K562 (cell line): ENCODE data around the gene SHBG. TPM values are rescaled to one million over a fixed set of nuclear protein-coding genes. Genes with fewer than 3 reads are reported as not detected.
"Not testable (repeated sequence)": the region's sequence is repeated elsewhere in the genome, so short reads cannot be mapped to it uniquely, and the experiment has no call there.

Source experiments
- ATAC-seq: fragments of 200-7000 bp; cut with Tn5 transposase; 3 replicates; pipeline ENCODE4 v1.9.1; 2020; ENCODE audit warnings: moderate library complexity
- BruUV-seq: library from RNA; stranded (reverse); fragments of 400-500 nt; replicated peaks from 2 replicates; lab custom pipeline; 2021; lab: Mats Ljungman, UMichigan
- CTCF ChIA-PET: fragments of 300-600 bp; formaldehyde crosslinking; extraction: SDS; loops from one replicate; lab custom pipeline; 2021; ENCODE audit warnings: low intra/inter-chr PET ratio; lab: Yijun Ruan, JAX
- POLR2A ChIA-PET: fragments of 300-600, 350-650 bp; sonication (Branson Sonifier 250); formaldehyde crosslinking; extraction: SDS; loops from one replicate; lab custom pipeline; 2021; ENCODE audit warnings: antibody characterized with exemption, inconsistent platforms; lab: Yijun Ruan, JAX
- DNase-seq, 4 experiments: peaks; one replicate each; pipeline versions ENCODE4 v3.0.0 to v3.0.0-alpha.2; 2011 to 2018; ENCODE audit warnings: low spot score in 3 of 4, mixed read lengths in 3 of 4; ENCODE audit errors: extremely low read depth in 1 of 4
- FAIRE-seq: peaks from 2 replicates; lab custom pipeline; 2011; peaks lifted over from hg19 to GRCh38; lab: Jason Lieb, UNC
- H2AFZ ChIP-seq: 2 replicates; pipeline ENCODE4 v1.6.0; 2011; ENCODE audit warnings: low read depth, low read length, control low read depth, inconsistent platforms
- H3K27ac ChIP-seq: fragments of 200-600 bp; 3 replicates; pipeline ENCODE4 v1.8.0; 2011; ENCODE audit warnings: low read depth, mild to moderate bottlenecking, control low read depth, inconsistent platforms, low read length, moderate library complexity, mixed read lengths; ENCODE audit errors: extremely low read depth
- H3K27me3 ChIP-seq, 2 experiments: fragments of 300-600 bp in 1 of 2; 2 replicates in 1 of 2; 3 replicates in 1 of 2; pipeline versions ENCODE4 v1.6.0 to v1.8.0; 2011; ENCODE audit warnings: inconsistent platforms in 2 of 2, low read length in 2 of 2, mild to moderate bottlenecking in 1 of 2, mixed read lengths in 1 of 2, moderate library complexity in 1 of 2; ENCODE audit not compliant: control insufficient read depth in 2 of 2, insufficient read depth in 2 of 2
- H3K36me3 ChIP-seq: fragments of 300-600 bp; 3 replicates; pipeline ENCODE4 v1.8.0; 2011; ENCODE audit warnings: mild to moderate bottlenecking, low read length, inconsistent platforms; ENCODE audit not compliant: control insufficient read depth, insufficient read depth
- H3K4me1 ChIP-seq, 2 experiments: fragments of 200-600 bp in 1 of 2; replicated peaks in 1 of 2; 2 replicates in 1 of 2; 3 replicates in 1 of 2; pipeline versions ENCODE4 v1.5.1 to v1.8.0; 2011; ENCODE audit warnings: inconsistent platforms in 2 of 2, low read length in 2 of 2, mild to moderate bottlenecking in 1 of 2, mixed read lengths in 1 of 2, moderate library complexity in 1 of 2; ENCODE audit not compliant: control insufficient read depth in 2 of 2, insufficient read depth in 2 of 2
- H3K4me2 ChIP-seq: 2 replicates; pipeline ENCODE4 v1.6.1; 2011; ENCODE audit warnings: low read length, control low read depth, inconsistent platforms, mixed read lengths; ENCODE audit not compliant: insufficient read depth
- H3K4me3 ChIP-seq: fragments of 200-600 bp; sonication (generic), shearing (Covaris generic); 2 replicates; pipeline ENCODE4 v1.5.1; 2016; ENCODE audit warnings: control low read depth, inconsistent platforms
- H3K79me2 ChIP-seq: fragments of 200-600 bp; 3 replicates; pipeline ENCODE4 v1.8.0; 2011; ENCODE audit warnings: low read length, inconsistent platforms; ENCODE audit not compliant: control insufficient read depth, insufficient read depth
- H3K9ac ChIP-seq, 2 experiments: 2 replicates each; pipeline versions ENCODE4 v1.6.0 to v1.6.1; 2011; ENCODE audit warnings: low read depth in 2 of 2, low read length in 2 of 2, control low read depth in 1 of 2, inconsistent platforms in 1 of 2, mild to moderate bottlenecking in 1 of 2, mixed read lengths in 1 of 2; ENCODE audit not compliant: insufficient read depth in 1 of 2
- H3K9me1 ChIP-seq: one replicate; pipeline ENCODE4 v1.6.0; 2011; ENCODE audit warnings: inconsistent platforms, mild to moderate bottlenecking, low read length, moderate library complexity; ENCODE audit not compliant: control insufficient read depth, insufficient read depth
- H3K9me3 ChIP-seq: replicated peaks from 2 replicates; pipeline ENCODE4 v1.5.1; 2011; ENCODE audit warnings: low read depth, low read length, inconsistent platforms; ENCODE audit not compliant: control insufficient read depth, insufficient read depth
- H4K20me1 ChIP-seq: replicated peaks from 2 replicates; pipeline ENCODE4 v1.6.1; 2011; ENCODE audit warnings: low read length, inconsistent platforms, mixed read lengths; ENCODE audit not compliant: control insufficient read depth, insufficient read depth
- LCOR ChIP-seq: sonication (generic); formaldehyde crosslinking; IDR thresholded peaks from 2 replicates; pipeline ENCODE4 v1.8.0; 2022; ENCODE audit warnings: mild to moderate bottlenecking, missing genetic modification reagents
- MBD2 ChIP-seq: sonication (generic); IDR thresholded peaks from 2 replicates; pipeline ENCODE4 v1.6.1; 2016; ENCODE audit warnings: low read depth, borderline replicate concordance
- NFIC ChIP-seq: fragments of 450-650 bp; IDR thresholded peaks from 2 replicates; pipeline ENCODE4 v1.6.1; 2017; ENCODE audit warnings: mild to moderate bottlenecking, inconsistent platforms
- PHB2 ChIP-seq: fragments of 450-650 bp; IDR thresholded peaks from 2 replicates; pipeline ENCODE4 v1.6.1; 2017; ENCODE audit warnings: low read depth
- STAG1 ChIP-seq: sonication (generic); formaldehyde crosslinking; IDR thresholded peaks from 2 replicates; pipeline ENCODE4 v1.5.0; 2020; ENCODE audit warnings: missing genetic modification reagents, borderline replicate concordance
- ZHX1 ChIP-seq: fragments of 150-350 bp; conservative IDR thresholded peaks from 2 replicates; pipeline ENCODE4 v1.6.1; 2014; ENCODE audit warnings: low read length
- ZNF184 ChIP-seq: sonication (generic); formaldehyde crosslinking; IDR thresholded peaks from 2 replicates; pipeline ENCODE4 v1.5.0; 2020; ENCODE audit warnings: missing genetic modification reagents
- ZNF639 ChIP-seq, 2 experiments: fragments of 200-800 bp in 1 of 2; sonication (Bioruptor generic) in 1 of 2; sonication (generic) in 1 of 2; formaldehyde crosslinking in 1 of 2; IDR thresholded peaks in 1 of 2; conservative IDR thresholded peaks in 1 of 2; 2 replicates each; pipeline versions ENCODE4 v1.5.0 to v1.6.1; 2016 to 2020; ENCODE audit warnings: missing compliant biosample characterization in 1 of 2, missing genetic modification characterization in 1 of 2, missing genetic modification reagents in 1 of 2
- WGBS: fragments of 100-300 bp; shearing (Covaris generic); methylation state at CpG from one replicate; pipeline ENCODE4 v1.1.6; 2016; ENCODE audit warnings: low coverage, mixed read lengths; ENCODE audit not compliant: insufficient coverage; ENCODE audit errors: missing lambda C conversion rate; 5-methylcytosine and 5-hydroxymethylcytosine counted together
- in situ Hi-C: fragments of 300-500 bp; cut with MboI; formaldehyde crosslinking; loops from 4 replicates; pipeline ENCODE4 v1.15.0; 2018; ENCODE audit warnings: inconsistent platforms, mixed read lengths
- intact Hi-C: fragments of 100-400 bp; cut with micrococcal nuclease; formaldehyde crosslinking; loops from 2 replicates; pipeline ENCODE4 v1.14.2; 2022
- polyA plus RNA-seq, 8 experiments: library from polyadenylated mRNA; depleted of rRNA in 4 of 8; stranded (reverse) in 5 of 8; unstranded in 3 of 8; fragments of >200 nt; fragmentation: Nextera tagmentation in 2 of 8; fragmentation: Illumina TruSeq in 1 of 8; extraction: Ambion mirVana in 2 of 8; extraction: Trizol in 1 of 8; gene quantifications; 2 replicates each; pipeline versions ENCODE4 v1.2.1 to v1.2.3, GENCODE V29; 2011 to 2014; ENCODE audit warnings: inconsistent platforms in 1 of 8, missing spikeins in 1 of 8
- total RNA-seq, 7 experiments: library from RNA; depleted of rRNA in 6 of 7; stranded (reverse); fragments of >200 nt in 6 of 7; fragmentation: Illumina TruSeq in 2 of 7; extraction: Trizol in 2 of 7; gene quantifications; 2 replicates each; pipeline versions ENCODE4 v1.2.1 to v1.2.3, GENCODE V29; 2011 to 2021; ENCODE audit warnings: low replicate concordance in 1 of 7

Gene SHBG
- total and polyA plus RNA-seq, 9 of the 15 experiments (the other 6 are each of a cell fraction or from before 2014, with no cell fraction given) = not detected

DNA sequence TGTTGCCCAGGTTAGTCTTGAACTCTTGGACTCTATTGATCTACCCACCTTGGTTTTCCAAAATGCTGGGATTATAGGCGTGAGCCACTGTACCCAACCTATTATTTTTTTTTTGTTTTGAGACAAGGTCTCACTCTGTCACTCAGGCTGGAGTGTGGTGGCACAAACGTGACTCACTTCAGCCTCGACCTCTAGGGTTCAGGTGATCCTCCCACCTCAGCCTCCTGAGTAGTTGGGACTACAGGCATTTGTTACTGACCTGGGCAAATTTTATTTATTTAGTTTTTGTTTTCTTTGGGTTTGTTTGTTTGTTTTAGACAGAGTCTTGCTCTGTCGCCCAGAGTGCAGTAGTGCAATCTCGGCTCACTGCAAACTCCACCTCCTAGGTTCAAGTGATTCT lies 6.3 kb upstream of the SHBG start:
- POLR2A ChIA-PET = interaction anchor here (0.7 to 1.5 kb wide), 2 partner anchors 9 to 62 kb away, joined by 4 read pairs; partner anchors contain the start of gene FXR2
- no peak for ATAC-seq
- in situ Hi-C loops (no loop called here), intact Hi-C loops (no loop called here)
- Histone ChIP-seq H3K4me2 (no peak overlapping the region), H3K79me2 (no peaks in the 10 kb centered on the region), H4K20me1 (no peaks in the 10 kb centered on the region), H3K27ac (no peak overlapping the region), H3K9me3 (no peaks in the 10 kb centered on the region), H3K9me1 (no peaks in the 10 kb centered on the region), H3K4me1 (peaks cover 0 to 12% of the 10 kb centered on the region in 2 experiments; a peak in 4 of 5 replicates), H3K27me3 (no peaks in the 10 kb centered on the region), H3K4me3 (no peak overlapping the region), H3K36me3 (no peaks in the 10 kb centered on the region), H2AFZ (no peak overlapping the region), H3K9ac (no peak overlapping the region)
- FAIRE-seq = no peak
- CTCF ChIA-PET = no interaction called here
- TF ChIP-seq ZNF184 (no peak), NFIC (no peak), ZNF639 (CRISPR knock-in tag; conservative IDR thresholded peaks at IDR 0.05 in 1 of 2, IDR thresholded peaks at IDR 0.05 in 1 of 2) (no peak), STAG1 (CRISPR knock-in tag) (no peak), PHB2 (no peak), LCOR (CRISPR knock-in tag) (no peak), MBD2 (no peak), ZHX1 (no peak)
- BruUV-seq = no TSS peak
- WGBS = 39% methylated on average over 5 of the region's 5 CpGs
- DNase-seq = no peak

DNA sequence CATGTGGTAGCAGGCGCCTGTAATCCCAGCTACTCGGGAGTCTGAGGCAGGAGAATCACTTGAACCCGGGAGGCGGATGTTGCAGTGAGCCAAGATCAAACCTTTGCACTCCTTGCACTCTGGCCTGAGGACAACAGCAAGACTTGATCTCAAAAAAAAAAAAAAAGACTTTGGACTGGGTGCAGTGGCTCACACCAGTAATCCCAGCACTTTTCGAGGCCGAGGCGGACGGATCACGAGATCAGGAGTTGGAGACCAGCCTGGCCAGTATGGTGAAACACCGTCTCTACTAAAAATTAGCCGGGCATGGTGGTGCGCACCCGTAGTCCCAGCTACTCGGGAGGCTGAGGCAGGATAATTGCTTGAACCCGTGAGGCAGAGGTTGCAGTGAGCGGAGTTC lies 4.2 kb upstream of the SHBG start:
- ATAC-seq, H3K9me3 ChIP-seq, BruUV-seq, H3K9ac ChIP-seq, H3K4me2 ChIP-seq, H3K27me3 ChIP-seq, CTCF ChIA-PET, DNase-seq, H3K4me3 ChIP-seq, H4K20me1 ChIP-seq, H3K27ac ChIP-seq, H3K36me3 ChIP-seq, intact Hi-C loops, H3K79me2 ChIP-seq, FAIRE-seq, H2AFZ ChIP-seq, in situ Hi-C loops, H3K9me1 ChIP-seq: not testable (repeated sequence)
- POLR2A ChIA-PET = interaction anchor here (3.5 kb wide), 1 partner anchor 61 kb away, joined by 38 read pairs; the partner anchor contains the start of genes TP53 and WRAP53
- H3K4me1 ChIP-seq = peaks cover 0 to 17% of the 10 kb centered on the region in 2 experiments; a peak in 4 of 5 replicates
- 85% methylated on average over 4 of the region's 16 CpGs for WGBS
